GM13977 (cell line): ENCODE measurements around the gene SLC45A1.

Source experiments
- DNase-seq: peaks from one replicate; pipeline ENCODE4 v3.0.0; 2012; ENCODE audit warnings: low spot score
- in situ Hi-C: fragments of 300-500 bp; cut with MboI; formaldehyde crosslinking; loops from one replicate; pipeline ENCODE4 v1.12.0; 2022; ENCODE audit warnings: low sequenced_read_pairs, low pct_unique_long_range_greater_than_20kb, mixed read lengths, inconsistent platforms; ENCODE audit not compliant: unreplicated experiment
- TF ChIP-seq, protein P1 (sequence below): IDR thresholded peaks from 2 replicates; pipeline ENCODE4 v1.5.1; 2012; ENCODE audit warnings: mild to moderate bottlenecking, control low read depth; ENCODE audit not compliant: insufficient read depth; ENCODE audit errors: extremely low read depth, missing control alignments

The SLC45A1 gene

DNA sequence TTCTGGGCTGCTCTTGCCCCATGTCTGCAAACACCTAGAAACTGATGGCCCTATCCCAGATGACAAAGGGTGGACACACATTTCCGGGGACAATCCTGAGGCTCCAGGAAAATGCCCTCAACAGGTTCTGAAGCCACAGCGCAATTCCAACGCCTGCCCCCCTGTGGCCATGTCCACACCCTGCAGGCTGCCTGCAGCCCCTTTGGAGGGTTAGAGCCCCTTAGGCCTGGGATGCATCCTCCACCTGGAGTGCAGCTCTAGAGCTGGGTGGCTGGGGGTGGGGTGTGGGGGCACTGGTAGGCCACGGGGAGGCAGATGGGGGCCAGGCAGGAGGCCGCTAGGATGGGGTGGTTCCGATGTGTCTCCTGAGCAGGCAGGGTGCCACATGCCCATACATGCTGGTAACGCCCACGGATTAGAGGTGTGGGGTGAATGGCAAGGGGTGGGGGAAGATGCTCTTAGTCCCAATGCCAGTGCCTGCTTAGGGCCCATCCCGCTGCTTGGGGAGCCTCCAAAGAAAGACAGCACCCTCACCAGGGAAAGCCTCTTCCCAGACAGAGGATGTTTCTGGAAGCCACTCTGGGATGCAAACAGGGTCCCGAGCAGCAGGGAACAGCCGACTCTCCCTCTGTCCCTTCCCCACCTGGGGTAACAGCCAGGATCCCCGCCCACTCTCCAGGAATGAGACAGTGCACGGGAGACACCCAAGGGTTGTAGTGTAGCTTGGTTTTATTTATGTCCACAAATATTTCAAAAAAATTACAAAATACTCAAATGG lies 34.0 kb downstream of the SLC45A1 start:
- no peak for DNase-seq
- TF ChIP-seq, protein P1, sequence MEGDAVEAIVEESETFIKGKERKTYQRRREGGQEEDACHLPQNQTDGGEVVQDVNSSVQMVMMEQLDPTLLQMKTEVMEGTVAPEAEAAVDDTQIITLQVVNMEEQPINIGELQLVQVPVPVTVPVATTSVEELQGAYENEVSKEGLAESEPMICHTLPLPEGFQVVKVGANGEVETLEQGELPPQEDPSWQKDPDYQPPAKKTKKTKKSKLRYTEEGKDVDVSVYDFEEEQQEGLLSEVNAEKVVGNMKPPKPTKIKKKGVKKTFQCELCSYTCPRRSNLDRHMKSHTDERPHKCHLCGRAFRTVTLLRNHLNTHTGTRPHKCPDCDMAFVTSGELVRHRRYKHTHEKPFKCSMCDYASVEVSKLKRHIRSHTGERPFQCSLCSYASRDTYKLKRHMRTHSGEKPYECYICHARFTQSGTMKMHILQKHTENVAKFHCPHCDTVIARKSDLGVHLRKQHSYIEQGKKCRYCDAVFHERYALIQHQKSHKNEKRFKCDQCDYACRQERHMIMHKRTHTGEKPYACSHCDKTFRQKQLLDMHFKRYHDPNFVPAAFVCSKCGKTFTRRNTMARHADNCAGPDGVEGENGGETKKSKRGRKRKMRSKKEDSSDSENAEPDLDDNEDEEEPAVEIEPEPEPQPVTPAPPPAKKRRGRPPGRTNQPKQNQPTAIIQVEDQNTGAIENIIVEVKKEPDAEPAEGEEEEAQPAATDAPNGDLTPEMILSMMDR: peak; percentile 59
- in situ Hi-C loops: no loop called here

DNA sequence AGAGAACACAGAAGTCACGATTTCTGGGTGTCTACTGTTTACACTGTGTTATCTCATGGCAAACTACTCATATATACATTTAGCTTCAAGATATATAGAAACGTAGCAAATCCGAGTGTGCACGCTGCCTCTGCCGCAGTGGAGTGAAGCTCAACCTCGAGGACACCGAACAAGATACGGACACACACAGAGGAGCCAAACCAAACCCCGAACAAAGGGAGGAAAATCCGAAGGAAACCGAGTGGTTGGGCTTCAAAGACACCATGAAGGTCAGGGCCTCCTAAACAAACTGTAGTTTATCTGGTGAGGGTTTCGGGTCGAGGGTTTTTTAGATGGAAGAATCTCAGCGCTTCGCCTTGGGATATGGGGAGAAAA lies 34.5 kb downstream of the SLC45A1 start:
- in situ Hi-C loops: no loop called here
- TF ChIP-seq, protein P1: no peak
- no peak for DNase-seq

DNA sequence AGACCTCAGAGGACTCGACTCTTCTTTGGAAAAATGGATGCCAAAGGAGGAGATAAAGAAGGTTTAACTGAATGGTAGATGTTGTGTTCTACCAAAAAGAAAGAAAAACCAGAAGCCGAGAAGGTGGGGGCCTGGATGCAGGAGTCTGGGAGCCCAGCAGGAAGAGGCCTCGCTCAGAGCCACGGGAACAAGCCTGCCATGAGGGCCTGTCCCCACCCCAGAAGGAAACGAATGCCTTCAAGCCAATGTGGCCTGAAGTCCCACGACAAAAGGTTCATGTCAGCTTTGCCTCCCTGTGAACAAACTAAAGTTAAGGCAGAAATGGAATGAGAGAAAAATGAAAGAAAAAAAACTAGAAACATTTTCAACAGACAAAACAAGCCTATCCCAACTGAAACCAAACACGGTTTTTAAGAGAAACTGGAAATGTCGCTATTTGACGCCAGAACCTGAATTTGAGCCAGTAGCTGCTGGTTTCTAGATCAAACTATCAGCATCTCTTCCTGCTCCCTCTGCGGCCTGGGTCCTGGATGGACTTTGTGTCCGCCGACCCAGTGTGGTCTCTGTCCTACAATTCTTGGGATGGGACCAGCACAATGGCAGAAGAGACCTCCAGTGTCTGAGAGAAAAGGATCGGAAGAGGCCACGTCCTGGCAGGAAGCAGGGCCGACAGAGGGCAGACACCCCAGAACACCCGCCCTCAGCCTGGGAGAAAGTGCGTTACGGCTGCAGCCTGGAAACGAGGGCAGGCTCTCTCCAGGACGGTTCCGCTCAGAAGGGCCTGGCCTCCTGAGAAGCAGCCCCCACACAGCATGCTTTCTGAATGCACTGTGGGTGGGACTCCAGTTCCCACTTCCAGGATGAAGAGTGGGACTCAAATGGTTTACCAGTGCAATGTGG lies 35.2 kb downstream of the SLC45A1 start:
- TF ChIP-seq, protein P1: no peak
- in situ Hi-C loops: no loop called here
- no peak for DNase-seq

DNA sequence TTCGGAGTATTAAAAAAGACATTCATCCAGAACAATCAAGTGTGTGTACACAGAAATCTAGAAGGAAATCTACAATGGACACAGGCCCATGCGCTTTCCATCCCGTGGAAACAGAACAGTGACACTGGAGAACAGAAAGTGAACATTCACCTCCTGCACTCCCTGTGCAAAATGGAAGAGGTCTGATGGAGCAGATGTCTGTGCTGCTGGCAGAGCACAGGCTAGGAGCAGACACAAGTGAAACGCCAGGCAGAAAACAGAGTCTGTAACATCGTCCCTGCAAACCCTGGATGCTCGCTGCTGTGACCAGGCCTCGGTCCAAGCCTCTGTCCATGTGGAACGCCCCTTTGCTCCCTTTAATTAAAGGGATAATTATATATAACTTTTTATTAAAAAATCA lies 36.1 kb downstream of the SLC45A1 start:
- no peak for DNase-seq
- in situ Hi-C loops: no loop called here
- TF ChIP-seq, protein P1: no peak

DNA sequence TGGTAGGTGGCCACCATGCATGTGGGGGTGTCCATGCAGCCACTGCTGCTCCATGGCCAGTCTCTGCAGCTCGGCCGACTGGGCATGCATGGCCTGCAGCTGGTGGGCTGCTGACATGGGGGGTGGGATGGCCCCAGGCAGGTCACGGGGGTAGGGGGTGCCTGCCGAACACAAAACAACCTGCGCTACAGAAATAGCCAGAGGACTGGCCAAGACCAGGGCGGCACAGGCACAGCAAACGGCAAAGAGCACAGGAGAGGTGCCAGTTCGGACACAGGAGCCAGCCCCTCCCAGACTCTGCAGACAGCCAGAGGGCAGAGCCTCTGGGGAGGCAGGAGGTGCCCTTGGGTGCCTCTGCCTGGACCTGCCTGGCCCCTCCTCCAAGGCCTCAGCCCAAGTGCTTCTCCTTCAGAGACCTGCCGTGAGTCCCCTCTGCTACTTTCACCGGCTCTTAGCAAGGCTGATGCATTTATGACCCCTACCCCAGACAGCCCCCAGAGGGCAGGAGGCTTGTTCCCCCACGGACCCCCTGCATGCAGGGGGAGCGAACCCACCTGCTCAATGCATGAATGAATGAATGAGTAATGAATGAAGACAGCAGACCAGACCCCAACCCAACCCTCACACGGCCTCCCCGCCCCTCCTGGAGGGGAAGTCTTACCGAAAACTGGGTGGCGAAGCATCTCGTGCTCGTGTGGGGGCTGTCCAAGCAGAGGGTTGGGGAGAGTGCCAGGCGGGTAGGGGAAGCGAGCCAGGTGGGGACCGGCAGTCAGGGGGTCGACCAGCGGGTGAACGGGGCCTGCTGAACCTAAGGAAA lies 37.7 kb downstream of the SLC45A1 start:
- in situ Hi-C loops: no loop called here
- TF ChIP-seq, protein P1: no peak
- DNase-seq: no peak
